Astrocyte (in vitro differentiated cells and primary cell): ENCODE data around the gene EFNA5.

Source experiments
- CTCF ChIP-seq: IDR thresholded peaks from 2 replicates; pipeline ENCODE4 v1.5.1; 2011; ENCODE audit warnings: low read depth, mild to moderate bottlenecking, inconsistent platforms, low read length, moderate library complexity; ENCODE audit not compliant: insufficient read depth
- EZH2 ChIP-seq: IDR thresholded peaks from 2 replicates; pipeline ENCODE4 v1.6.1; 2012; ENCODE audit warnings: mild to moderate bottlenecking, low read length, inconsistent platforms; ENCODE audit not compliant: insufficient read depth

GRCh38 chr5:107617052-107617451, 53.7 kb downstream of the EFNA5 start:
- TF ChIP-seq CTCF (no peak), EZH2 (no peak)
